ENCODE results near the gene PRAMEF14.
"Not testable (repeated sequence)": the region's sequence is repeated elsewhere in the genome, so short reads cannot be mapped to it uniquely, and the experiment has no call there.

DNA sequence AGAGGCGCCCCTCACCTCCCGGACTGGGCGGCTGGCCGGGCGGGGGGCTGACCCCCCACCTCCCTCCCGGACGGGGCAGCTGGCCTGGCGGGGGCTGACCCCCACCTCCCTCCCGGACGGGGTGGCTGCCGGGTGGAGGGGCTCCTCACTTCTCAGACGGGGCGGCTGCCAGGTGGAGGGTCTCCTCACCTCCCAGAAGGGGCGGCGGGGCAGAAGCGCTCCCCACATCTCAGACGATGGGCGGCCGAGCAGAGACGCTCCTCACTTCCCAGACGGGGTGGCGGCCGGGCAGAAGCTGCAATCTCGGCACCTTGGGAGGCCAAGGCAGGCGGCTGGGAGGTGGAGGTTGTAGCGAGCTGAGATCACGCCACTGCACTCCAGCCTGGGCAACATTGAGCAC is 48.2 kb downstream of the PRAMEF14 start:
- not testable (repeated sequence) for TF ChIP-seq POLR2A (IDR thresholded peaks at IDR 0.05; ENCODE audit: low read length); GATA1 (IDR thresholded peaks at IDR 0.05; ENCODE audit: low read depth, low read length)
